Smooth muscle cell (in vitro differentiated cells): ENCODE results near the gene PIP4P1. TPM values are rescaled to one million over a fixed set of nuclear protein-coding genes. Genes with fewer than 3 reads are reported as not detected.

Experiments used
- DNase-seq: peaks from one replicate; lab custom pipeline; 2025; ENCODE audit not compliant: unreplicated experiment; lab: John Stamatoyannopoulos, UW
- H2AFZ ChIP-seq: fragments of 200-600 bp; sonication (generic); 2 replicates; pipeline ENCODE4 v1.6.0; 2016; ENCODE audit warnings: antibody characterized with exemption, low read depth, mild to moderate bottlenecking
- H3F3A ChIP-seq: fragments of 200-600 bp; sonication (generic); 2 replicates; pipeline ENCODE4 v1.6.0; 2017; ENCODE audit warnings: antibody characterized with exemption, low read depth
- H3K27ac ChIP-seq: fragments of 200-600 bp; sonication (generic); 2 replicates; pipeline ENCODE4 v1.5.1; 2016; ENCODE audit warnings: low read depth, mild to moderate bottlenecking
- H3K27me3 ChIP-seq: fragments of 200-600 bp; sonication (generic); 2 replicates; pipeline ENCODE4 v1.6.1; 2016; ENCODE audit warnings: low read depth, mild to moderate bottlenecking
- H3K36me3 ChIP-seq: fragments of 200-600 bp; sonication (generic); 2 replicates; pipeline ENCODE4 v1.5.1; 2016; ENCODE audit warnings: low read depth
- H3K4me1 ChIP-seq: fragments of 200-600 bp; sonication (generic); 2 replicates; pipeline ENCODE4 v1.5.1; 2016; ENCODE audit warnings: low read depth
- H3K4me2 ChIP-seq: fragments of 200-600 bp; sonication (generic); 2 replicates; pipeline ENCODE4 v1.6.0; 2016; ENCODE audit warnings: mild to moderate bottlenecking
- H3K4me3 ChIP-seq: fragments of 200-600 bp; sonication (generic); 2 replicates; pipeline ENCODE4 v1.5.1; 2016; ENCODE audit warnings: mild to moderate bottlenecking
- H3K79me2 ChIP-seq: fragments of 200-600 bp; sonication (generic); 2 replicates; pipeline ENCODE4 v1.6.0; 2016; ENCODE audit warnings: low read depth, mild to moderate bottlenecking
- H3K9ac ChIP-seq: fragments of 200-600 bp; sonication (generic); 2 replicates; pipeline ENCODE4 v1.6.0; 2016; ENCODE audit warnings: low read depth
- H3K9me3 ChIP-seq: fragments of 200-600 bp; sonication (generic); replicated peaks from 2 replicates; pipeline ENCODE4 v1.5.1; 2016; ENCODE audit warnings: low read depth
- H4K20me1 ChIP-seq: fragments of 200-600 bp; sonication (generic); 2 replicates; pipeline ENCODE4 v1.6.0; 2016; ENCODE audit warnings: low read depth
- CTCF ChIP-seq: fragments of 200-600 bp; sonication (generic); IDR thresholded peaks from 2 replicates; pipeline ENCODE4 v1.5.1; 2017; ENCODE audit warnings: borderline replicate concordance, mild to moderate bottlenecking, antibody characterized with exemption; ENCODE audit not compliant: insufficient read depth, poor library complexity, severe bottlenecking
- WGBS: methylation state at CpG from one replicate; pipeline ENCODE4 v1.1.7; 2016; ENCODE audit warnings: low lambda C conversion rate; 5-methylcytosine and 5-hydroxymethylcytosine counted together
- polyA plus RNA-seq: library from polyadenylated mRNA; unstranded; fragments of >200 nt; fragmentation: Nextera tagmentation; extraction: Ambion mirVana; gene quantifications from 2 replicates; pipeline ENCODE4 v1.2.1, GENCODE V29; 2016
- total RNA-seq: library from RNA; depleted of rRNA; stranded (reverse); fragments of >200 nt; gene quantifications from 2 replicates; pipeline ENCODE4 v1.2.3, GENCODE V29; 2014

The PIP4P1 gene
- total and polyA plus RNA-seq, 2 experiments from 2014 or later, result 24.8 to 54.9 TPM

- Histone ChIP-seq H4K20me1 (no peaks in the 10 kb centered on the region), H3K36me3 (no peaks in the 10 kb centered on the region), H3K4me2 (no peak overlapping the region), H3K4me1 (no peaks in the 10 kb centered on the region), H3K79me2 (no peaks in the 10 kb centered on the region), H3F3A (no peaks in the 10 kb centered on the region), H3K9me3 (no peaks in the 10 kb centered on the region), H3K27ac (no peak overlapping the region), H3K27me3 (no peaks in the 10 kb centered on the region), H2AFZ (no peak overlapping the region), H3K4me3 (no peak overlapping the region), H3K9ac (no peak overlapping the region)
- 68% methylated on average over 6 of the region's 6 CpGs for WGBS
- no peak for TF ChIP-seq CTCF
- no peak for DNase-seq
Measured at GRCh38 chr14:20490563-20490962, 29.3 kb upstream of the PIP4P1 start.

GRCh38 chr14:20489093-20489994 is 28.1 kb upstream of the PIP4P1 start:
- Histone ChIP-seq H3K4me1 (no peaks in the 10 kb centered on the region), H3K4me2 (peak overlapping the region; percentile 17), H4K20me1 (no peaks in the 10 kb centered on the region), H3K9ac (no peak overlapping the region), H3K4me3 (no peak overlapping the region), H3K27ac (peak overlapping the region; percentile 15), H3K79me2 (no peaks in the 10 kb centered on the region), H3K27me3 (no peaks in the 10 kb centered on the region), H3K36me3 (no peaks in the 10 kb centered on the region), H3F3A (no peaks in the 10 kb centered on the region), H2AFZ (no peak overlapping the region), H3K9me3 (no peaks in the 10 kb centered on the region)
- DNase-seq, result no peak
- no peak for TF ChIP-seq CTCF
- 65% methylated on average over 6 of the region's 6 CpGs for WGBS

- no peak overlapping the region for H2AFZ ChIP-seq
- no peaks in the 10 kb centered on the region for H3F3A ChIP-seq
- H3K36me3 ChIP-seq, result no peaks in the 10 kb centered on the region
- DNase-seq, result no peak
- H3K4me1 ChIP-seq, result no peaks in the 10 kb centered on the region
- no peaks in the 10 kb centered on the region for H3K27me3 ChIP-seq
- H3K4me2 ChIP-seq, result no peak overlapping the region
- no peak overlapping the region for H3K4me3 ChIP-seq
- no peak overlapping the region for H3K9ac ChIP-seq
- no peaks in the 10 kb centered on the region for H3K79me2 ChIP-seq
- H4K20me1 ChIP-seq, result no peaks in the 10 kb centered on the region
- no peak for TF ChIP-seq CTCF
- no peak overlapping the region for H3K27ac ChIP-seq
- H3K9me3 ChIP-seq, result no peaks in the 10 kb centered on the region
Measured at GRCh38 chr14:20487396-20487725, 26.1 kb upstream of the PIP4P1 start.
